Measurements from ENCODE around the gene SCUBE2.

Gene SCUBE2

GRCh38 chr11:9081153-9081552, 10.2 kb downstream of the SCUBE2 start:
- no peak overlapping the region for H3K4me3 ChIP-seq (replicated peaks; ENCODE audit: low read depth, low read length)
- no peak for TF ChIP-seq CTCF (IDR thresholded peaks at IDR 0.05; ENCODE audit: low read length, missing control alignments)
- no peak for DNase-seq (ENCODE audit: low read depth)

GRCh38 chr11:9078113-9079086, 13.0 kb downstream of the SCUBE2 start:
- no peak overlapping the region for H3K4me3 ChIP-seq (replicated peaks; ENCODE audit: low read depth, low read length)
- DNase-seq (ENCODE audit: low read depth), result no peak
- no peak for TF ChIP-seq CTCF (IDR thresholded peaks at IDR 0.05; ENCODE audit: low read length, missing control alignments)

- H3K4me3 ChIP-seq (replicated peaks; ENCODE audit: low read depth, low read length), result no peak overlapping the region
- no peak for DNase-seq (ENCODE audit: low read depth)
- no peak for TF ChIP-seq CTCF (IDR thresholded peaks at IDR 0.05; ENCODE audit: low read length, missing control alignments)
These were observed 14.2 kb downstream of the SCUBE2 start for GRCh38 chr11:9077164-9077563.

GRCh38 chr11:9076661-9077060, 14.7 kb downstream of the SCUBE2 start:
- no peak overlapping the region for H3K4me3 ChIP-seq (replicated peaks; ENCODE audit: low read depth, low read length)
- TF ChIP-seq CTCF (IDR thresholded peaks at IDR 0.05; ENCODE audit: low read length, missing control alignments), result no peak
- DNase-seq (ENCODE audit: low read depth), result no peak

GRCh38 chr11:9076046-9076445, 15.4 kb downstream of the SCUBE2 start:
- H3K4me3 ChIP-seq (replicated peaks; ENCODE audit: low read depth, low read length), result no peak overlapping the region
- DNase-seq (ENCODE audit: low read depth), result no peak
- no peak for TF ChIP-seq CTCF (IDR thresholded peaks at IDR 0.05; ENCODE audit: low read length, missing control alignments)

GRCh38 chr11:9075556-9075955, 15.8 kb downstream of the SCUBE2 start:
- no peak for TF ChIP-seq CTCF (IDR thresholded peaks at IDR 0.05; ENCODE audit: low read length, missing control alignments)
- H3K4me3 ChIP-seq (replicated peaks; ENCODE audit: low read depth, low read length), result no peak overlapping the region
- DNase-seq (ENCODE audit: low read depth), result no peak
